HG02610 (cell line): ENCODE measurements around the gene ASZ1.
A peak's percentile ranks its signal among the peaks of the same experiment; 100 is the strongest.

Experiments
- ATAC-seq: cut with Tn5 transposase; IDR thresholded peaks from one replicate; pipeline ENCODE4 v1.9.1; 2021; ENCODE audit warnings: mild to moderate bottlenecking, moderate library complexity; ENCODE audit not compliant: unreplicated experiment

ASZ1 gene

GRCh38 chr7:117347480-117347879, 79.8 kb downstream of the ASZ1 start:
- peak; percentile 18 for ATAC-seq

DNA sequence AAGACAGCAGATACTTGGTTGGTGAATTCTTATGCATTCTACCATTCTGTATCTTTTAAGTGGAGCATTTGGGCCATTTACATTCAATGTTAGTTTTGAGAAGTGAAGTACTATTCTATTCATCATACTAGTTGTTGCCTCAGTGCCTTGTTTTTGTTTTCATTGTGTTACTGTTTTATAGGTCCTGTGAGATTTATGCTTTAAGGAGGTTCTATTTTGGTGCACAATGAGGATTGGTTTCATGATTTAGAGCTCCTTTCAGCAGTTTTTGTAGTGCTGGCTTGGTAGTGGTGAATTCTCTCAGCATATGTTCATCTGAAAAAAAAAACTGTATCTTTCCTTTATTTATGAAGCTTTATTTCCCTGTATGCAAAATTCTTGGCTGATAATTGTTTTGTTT, 81.1 kb downstream of the ASZ1 start:
- no peak for ATAC-seq

GRCh38 chr7:117338020-117338419, 89.3 kb downstream of the ASZ1 start:
- ATAC-seq, result no peak

DNA sequence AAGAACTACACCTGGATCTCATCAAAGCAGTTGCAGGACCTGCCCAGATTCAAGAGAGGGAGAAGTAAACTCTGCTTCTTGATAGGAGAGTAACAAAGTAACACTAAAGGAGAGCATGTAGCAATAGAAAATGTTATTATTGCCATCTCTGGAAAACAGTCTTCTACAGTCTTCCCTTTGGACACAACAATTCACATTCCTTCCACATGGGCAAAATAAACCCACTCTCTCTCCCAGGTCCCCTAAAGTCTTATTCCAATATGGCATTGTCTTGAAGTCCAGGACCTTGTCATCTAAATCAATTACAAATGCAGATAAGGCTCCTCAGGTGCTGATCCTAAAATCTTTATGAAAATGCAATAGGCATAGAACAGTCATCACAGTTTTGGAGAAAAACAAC, 94.1 kb downstream of the ASZ1 start:
- no peak for ATAC-seq

- no peak for ATAC-seq
These were observed 95.3 kb downstream of the ASZ1 start for GRCh38 chr7:117332031-117332430.

GRCh38 chr7:117325836-117326235, 101.5 kb downstream of the ASZ1 start:
- ATAC-seq, result no peak

DNA sequence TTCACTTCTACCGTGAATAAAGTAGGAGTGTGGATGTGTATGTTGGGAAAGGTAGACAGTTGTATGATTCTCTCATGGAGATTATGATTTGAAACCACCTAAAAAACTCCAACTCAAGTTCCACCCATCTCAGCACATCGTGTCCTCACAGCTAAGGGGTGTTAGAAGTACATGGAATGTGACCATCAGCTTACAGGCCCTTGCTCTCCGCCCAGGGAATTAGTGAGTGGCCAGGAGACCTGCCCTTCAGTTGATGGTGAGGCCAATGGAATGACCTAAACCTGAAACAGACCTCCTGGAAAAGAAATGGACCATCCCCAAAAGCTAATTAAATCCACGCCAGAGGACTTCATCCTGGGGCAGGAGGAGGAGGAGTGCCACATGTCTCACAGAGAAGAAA, 102.3 kb downstream of the ASZ1 start:
- ATAC-seq, result no peak

DNA sequence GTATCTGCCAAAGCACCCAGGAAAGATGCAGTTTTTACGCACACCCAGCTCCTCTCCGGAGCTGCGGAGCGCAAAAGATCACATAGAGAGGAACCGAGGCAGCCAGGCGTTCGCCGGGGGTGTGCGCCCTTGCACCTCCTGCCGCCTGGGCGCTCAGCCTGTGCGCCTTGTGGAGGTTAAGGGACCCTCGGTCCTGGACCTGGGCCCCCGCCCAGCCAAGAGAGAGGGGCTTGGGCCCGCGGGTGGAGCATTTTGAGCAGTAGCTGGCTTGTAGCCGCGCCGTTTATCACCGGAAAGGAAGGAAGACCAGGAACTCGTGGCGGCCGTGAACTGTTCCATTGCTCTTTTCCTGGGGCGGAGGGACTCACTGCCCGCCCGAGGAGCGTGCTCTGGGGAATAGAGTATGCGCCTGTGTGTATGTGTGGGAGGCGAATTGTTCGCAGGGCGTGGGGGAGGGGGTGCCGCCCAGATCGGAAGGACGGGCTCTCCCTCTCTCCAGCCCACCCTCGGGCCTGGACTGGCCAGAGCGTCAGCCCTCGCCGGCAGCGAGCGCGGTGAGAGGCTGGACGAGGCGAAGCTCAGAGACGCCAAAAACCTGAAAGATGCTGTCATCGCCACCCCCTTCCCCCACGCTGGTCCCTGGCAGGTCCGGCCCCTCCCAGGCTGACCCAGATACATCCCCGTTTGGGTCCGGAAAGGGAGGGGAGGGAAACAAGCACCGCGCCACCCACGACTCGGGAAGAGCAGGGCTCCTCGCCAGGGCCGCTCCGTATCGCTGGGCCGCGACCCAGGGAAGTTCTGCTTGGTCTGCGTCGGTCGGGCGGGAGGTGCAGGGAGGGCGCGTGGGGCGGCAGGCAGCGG, 103.2 kb downstream of the ASZ1 start:
- ATAC-seq, result no peak

DNA sequence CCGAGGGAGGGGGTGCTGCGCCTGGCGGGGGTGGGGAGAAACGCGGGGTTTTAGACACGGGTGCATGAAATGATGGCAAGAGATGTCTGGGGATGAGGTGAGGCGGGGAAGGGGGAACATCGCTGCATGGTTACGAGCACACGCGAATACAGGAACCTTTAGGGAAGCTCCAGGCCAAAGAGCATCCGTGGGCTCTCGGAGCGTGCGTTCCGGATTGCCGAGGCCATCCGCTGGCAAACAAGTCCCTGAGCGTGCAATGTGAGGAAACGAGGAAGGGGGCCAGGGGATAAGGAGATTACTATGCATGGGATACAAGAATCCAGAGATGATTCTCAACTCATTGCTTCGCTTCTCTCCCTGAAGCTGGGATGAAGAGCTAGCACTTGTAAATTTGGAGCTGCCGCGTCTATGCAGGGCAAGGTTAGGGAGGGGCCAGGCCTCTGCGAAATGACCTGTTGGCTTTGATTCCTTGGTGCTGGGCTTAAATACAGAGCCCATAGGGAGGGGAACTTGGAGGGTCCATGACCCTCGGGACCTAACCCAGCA, 103.9 kb downstream of the ASZ1 start:
- ATAC-seq, result no peak

DNA sequence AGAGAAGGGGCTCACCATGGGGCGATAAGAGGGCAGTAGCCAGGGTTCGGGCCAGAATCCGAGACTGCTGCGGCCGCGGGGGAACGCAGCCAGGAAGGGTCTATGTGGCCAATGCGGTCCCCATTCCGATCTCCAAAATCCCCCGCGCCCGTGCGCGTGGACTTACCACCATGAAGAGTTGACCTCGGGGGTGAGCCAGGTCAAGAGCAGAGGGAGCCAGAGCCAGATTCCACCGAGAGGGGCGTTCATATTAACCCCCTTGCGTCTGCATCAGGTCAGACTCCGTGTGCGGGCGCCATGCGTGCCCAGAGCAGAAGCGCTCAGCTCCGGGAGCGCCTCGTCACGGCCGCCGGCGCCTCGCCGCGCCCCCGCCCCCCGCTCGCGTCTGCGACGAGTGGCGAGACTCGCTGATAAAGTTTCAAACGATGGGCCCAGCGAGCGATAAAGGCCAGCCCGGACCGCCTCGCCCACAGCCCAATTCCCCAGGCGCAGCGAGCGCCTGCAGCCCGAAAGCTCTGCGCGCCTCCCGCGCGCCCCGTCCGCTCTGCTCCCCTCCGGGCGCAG, 104.5 kb downstream of the ASZ1 start, which contains the start of gene WNT2:
Gene WNT2 (minus strand): TSS at position 318 of the 564 bp plus-strand sequence. CDS start 69 bp downstream, at position 249.
- no peak for ATAC-seq

- ATAC-seq, result no peak
These were observed 106.8 kb downstream of the ASZ1 start for GRCh38 chr7:117320523-117320922.

DNA sequence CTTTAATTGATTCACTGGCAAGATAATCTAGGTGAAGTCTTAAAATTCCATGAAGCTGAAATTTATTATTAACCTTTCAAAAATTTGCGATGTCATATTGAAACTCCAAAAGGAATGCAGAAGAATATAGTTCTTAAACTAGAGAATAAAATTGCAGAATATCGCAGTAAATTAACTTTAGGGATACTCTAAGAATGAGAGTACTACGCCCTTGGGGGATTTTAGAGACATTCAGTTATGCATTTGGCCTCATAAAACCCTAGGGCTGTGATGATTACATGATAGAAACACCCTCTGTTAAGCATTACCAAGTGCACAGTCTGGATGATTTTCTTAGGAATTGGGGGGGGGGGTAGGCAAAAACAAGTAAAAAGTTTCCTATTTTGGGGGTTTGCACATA, 108.1 kb downstream of the ASZ1 start:
- ATAC-seq, result no peak

DNA sequence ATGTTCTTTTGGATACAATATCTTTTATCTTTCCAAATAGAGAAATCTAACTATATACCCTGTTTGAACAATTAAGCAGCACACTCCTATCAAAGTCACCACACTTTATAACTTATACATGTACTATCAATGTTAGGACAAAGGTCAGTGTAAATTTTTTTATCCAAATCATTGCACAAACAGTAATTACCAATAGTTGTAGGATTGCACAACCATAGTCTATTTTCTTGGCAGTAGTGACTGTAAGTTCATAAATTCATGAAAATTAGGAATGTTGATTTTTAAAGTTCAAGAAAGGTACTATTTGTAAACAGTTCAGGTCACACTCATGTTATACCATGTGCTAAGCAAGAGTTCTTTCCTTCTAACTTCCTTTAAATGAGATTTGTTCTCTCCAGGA, 113.7 kb downstream of the ASZ1 start:
- no peak for ATAC-seq
